Stimulated activated naive CD8-positive, alpha-beta T cell treated with anti-CD3 and anti-CD28 coated beads, Interleukin-15, Interleukin-2, amounts not matched to agents 100 ng/mL and 50 ng/mL, for 24 hours (primary cell): ENCODE measurements around the gene FMN1.
A peak's percentile ranks its signal among the peaks of the same experiment; 100 is the strongest.

ENCODE experiments used
- H3K27ac Mint-ChIP-seq: one replicate; pipeline ENCODE4 v1.8.0; 2021; ENCODE audit warnings: mild to moderate bottlenecking, mixed read lengths
- H3K27me3 Mint-ChIP-seq: one replicate; pipeline ENCODE4 v1.8.0; 2021; ENCODE audit warnings: mixed read lengths
- H3K36me3 Mint-ChIP-seq: one replicate; pipeline ENCODE4 v1.8.0; 2021; ENCODE audit warnings: low read depth, mixed read lengths
- H3K4me1 Mint-ChIP-seq: one replicate; pipeline ENCODE4 v1.8.0; 2021; ENCODE audit warnings: low read depth, mixed read lengths
- H3K4me3 Mint-ChIP-seq: one replicate; pipeline ENCODE4 v1.8.0; 2021; ENCODE audit warnings: mild to moderate bottlenecking, mixed read lengths
- H3K9me3 Mint-ChIP-seq: one replicate; pipeline ENCODE4 v1.8.0; 2021; ENCODE audit warnings: mixed read lengths

Gene FMN1

GRCh38 chr15:32722136-32722535, 472.4 kb downstream of the FMN1 start:
- no peaks in the 10 kb centered on the region for H3K36me3 Mint-ChIP-seq
- peaks cover 25% of the 10 kb centered on the region for H3K4me1 Mint-ChIP-seq
- H3K9me3 Mint-ChIP-seq, result no peaks in the 10 kb centered on the region
- H3K4me3 Mint-ChIP-seq, result no peak overlapping the region
- H3K27me3 Mint-ChIP-seq, result peaks cover 74% of the 10 kb centered on the region
- no peak overlapping the region for H3K27ac Mint-ChIP-seq

GRCh38 chr15:32721596-32721995, 472.9 kb downstream of the FMN1 start:
- Mint-ChIP-seq H3K27me3 (peaks cover 77% of the 10 kb centered on the region), H3K4me3 (no peak overlapping the region), H3K9me3 (no peaks in the 10 kb centered on the region), H3K36me3 (no peaks in the 10 kb centered on the region), H3K27ac (no peak overlapping the region), H3K4me1 (peaks cover 30% of the 10 kb centered on the region)

- H3K4me1 Mint-ChIP-seq, result peaks cover 37% of the 10 kb centered on the region
- no peak overlapping the region for H3K27ac Mint-ChIP-seq
- peak overlapping the region; percentile 20 for H3K4me3 Mint-ChIP-seq
- H3K27me3 Mint-ChIP-seq, result peaks cover 80% of the 10 kb centered on the region
- H3K36me3 Mint-ChIP-seq, result no peaks in the 10 kb centered on the region
- H3K9me3 Mint-ChIP-seq, result no peaks in the 10 kb centered on the region
These were observed 475.4 kb downstream of the FMN1 start for GRCh38 chr15:32718821-32719716.

- Mint-ChIP-seq H3K9me3 (no peaks in the 10 kb centered on the region), H3K36me3 (no peaks in the 10 kb centered on the region), H3K27me3 (peaks cover 87% of the 10 kb centered on the region), H3K27ac (no peak overlapping the region), H3K4me3 (peak overlapping the region; percentile 13), H3K4me1 (peaks cover 32% of the 10 kb centered on the region)
These were observed 476.2 kb downstream of the FMN1 start for GRCh38 chr15:32718227-32718820.

GRCh38 chr15:32717426-32718226, 476.9 kb downstream of the FMN1 start, which contains the start of gene GREM1:
TSS of gene GREM1 (plus strand) at chr15:32718004. CDS start at chr15:32730691, 12,687 bp downstream.
- Mint-ChIP-seq H3K27me3 (peaks cover 87% of the 10 kb centered on the region), H3K36me3 (no peaks in the 10 kb centered on the region), H3K4me1 (peaks cover 25% of the 10 kb centered on the region), H3K27ac (no peak within 1 kb of the TSS), H3K9me3 (no peaks in the 10 kb centered on the region), H3K4me3 (peak within 1 kb of the TSS; percentile 28)

GRCh38 chr15:32716915-32717425, 477.5 kb downstream of the FMN1 start:
- Mint-ChIP-seq H3K4me3 (peak overlapping the region; percentile 28), H3K36me3 (no peaks in the 10 kb centered on the region), H3K9me3 (no peaks in the 10 kb centered on the region), H3K27me3 (peaks cover 87% of the 10 kb centered on the region), H3K27ac (no peak overlapping the region), H3K4me1 (peaks cover 22% of the 10 kb centered on the region)

GRCh38 chr15:32716216-32716914, 478.1 kb downstream of the FMN1 start:
- H3K9me3 Mint-ChIP-seq, result no peaks in the 10 kb centered on the region
- peaks cover 86% of the 10 kb centered on the region for H3K27me3 Mint-ChIP-seq
- peak overlapping the region; percentile 28 for H3K4me3 Mint-ChIP-seq
- H3K4me1 Mint-ChIP-seq, result peaks cover 22% of the 10 kb centered on the region
- H3K27ac Mint-ChIP-seq, result no peak overlapping the region
- no peaks in the 10 kb centered on the region for H3K36me3 Mint-ChIP-seq
